NCI-H2081 (cell line): ENCODE results near the gene ABHD15.
A peak's percentile ranks its signal among the peaks of the same experiment; 100 is the strongest.

Source experiments
- DNase-seq, 2 experiments: peaks; one replicate each; lab custom pipeline; 2025; lab: John Stamatoyannopoulos, UW

ABHD15 gene

GRCh38 chr17:29582254-29582765, 15.5 kb upstream of the ABHD15 start:
- no peak for DNase-seq

DNA sequence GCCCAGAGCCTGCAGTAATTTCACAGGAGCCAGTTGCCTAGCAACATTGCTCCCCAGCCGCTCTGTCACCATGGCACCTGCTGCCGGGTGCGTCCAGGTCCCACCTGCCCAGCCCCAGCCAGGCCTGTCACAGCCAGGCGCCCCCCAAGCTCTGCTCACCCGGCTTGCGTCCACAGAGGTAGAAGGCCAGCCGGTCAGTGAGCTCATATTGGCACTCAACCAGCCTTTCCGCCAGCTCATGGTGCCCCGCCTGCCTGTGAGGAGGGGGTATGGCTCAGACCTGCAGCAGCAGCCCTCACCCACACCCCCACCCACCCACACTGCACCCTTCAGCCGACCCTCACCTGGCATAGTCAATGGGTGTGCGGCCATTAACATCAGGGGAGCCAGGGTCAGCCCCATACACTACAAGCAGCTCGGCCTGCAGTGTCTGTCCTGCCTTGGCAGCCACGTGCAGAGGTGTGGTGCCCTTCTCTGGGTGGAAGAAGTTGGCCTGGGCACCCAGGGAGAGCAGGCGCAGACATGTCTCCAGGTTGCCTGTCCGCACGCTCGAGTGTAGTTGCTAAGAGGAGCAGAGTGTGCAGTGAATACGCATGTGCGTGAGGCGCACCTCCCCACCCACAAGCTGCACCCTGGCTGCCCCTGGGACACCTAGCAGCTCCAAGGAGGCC, 14.9 kb upstream of the ABHD15 start:
- peak in 1 of 2 experiments; percentile 39 for DNase-seq

DNA sequence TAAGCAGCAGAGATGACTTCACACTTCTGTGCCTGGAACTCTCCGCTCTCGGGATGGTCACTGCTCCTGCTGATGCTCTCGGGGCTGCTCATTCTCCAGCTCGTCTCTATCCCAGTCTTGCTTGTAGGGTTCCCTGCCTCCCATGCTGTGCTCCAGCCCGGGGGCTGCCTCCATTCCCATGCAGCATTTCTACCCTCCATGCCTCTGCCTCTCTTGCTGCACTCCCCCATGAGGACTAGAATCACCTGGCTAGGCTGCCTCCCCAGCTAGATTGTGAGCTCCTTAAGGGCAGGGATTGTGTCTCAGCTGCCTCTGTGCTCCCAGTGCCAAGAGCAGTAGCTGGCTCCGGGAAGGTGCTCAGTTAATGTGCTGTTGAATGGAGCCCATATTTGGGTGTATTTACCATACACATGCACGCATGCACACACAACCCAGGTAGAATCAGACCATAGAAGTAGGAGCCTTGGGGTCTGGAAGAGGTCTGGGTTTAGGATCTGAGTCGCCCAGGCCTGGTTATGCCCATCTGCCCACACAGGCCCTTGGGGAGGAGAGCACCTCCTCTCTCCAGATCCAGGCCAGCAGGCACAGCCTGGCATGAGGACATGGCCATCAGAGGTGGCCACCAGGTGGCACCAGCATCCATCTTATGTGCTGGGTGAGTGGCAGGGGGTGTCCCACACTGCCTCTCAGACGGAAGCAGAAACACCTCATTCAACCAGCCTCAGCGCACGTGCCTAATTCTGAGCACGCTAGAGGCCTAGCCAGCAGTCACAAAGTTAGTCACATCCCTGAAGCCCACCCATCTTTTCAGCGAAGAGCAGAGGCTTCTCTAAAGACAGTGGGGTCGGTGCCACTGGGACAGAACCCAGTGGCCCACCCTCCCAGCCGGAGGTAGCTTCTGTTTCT, 13.3 kb upstream of the ABHD15 start:
- DNase-seq: peak; percentile 69 to 80

- no peak for DNase-seq
Measured at GRCh38 chr17:29578626-29579485, 12.0 kb upstream of the ABHD15 start.

- no peak for DNase-seq
Measured at GRCh38 chr17:29577385-29578211, 10.8 kb upstream of the ABHD15 start.

GRCh38 chr17:29577001-29577370, 10.1 kb upstream of the ABHD15 start:
- DNase-seq: no peak

DNA sequence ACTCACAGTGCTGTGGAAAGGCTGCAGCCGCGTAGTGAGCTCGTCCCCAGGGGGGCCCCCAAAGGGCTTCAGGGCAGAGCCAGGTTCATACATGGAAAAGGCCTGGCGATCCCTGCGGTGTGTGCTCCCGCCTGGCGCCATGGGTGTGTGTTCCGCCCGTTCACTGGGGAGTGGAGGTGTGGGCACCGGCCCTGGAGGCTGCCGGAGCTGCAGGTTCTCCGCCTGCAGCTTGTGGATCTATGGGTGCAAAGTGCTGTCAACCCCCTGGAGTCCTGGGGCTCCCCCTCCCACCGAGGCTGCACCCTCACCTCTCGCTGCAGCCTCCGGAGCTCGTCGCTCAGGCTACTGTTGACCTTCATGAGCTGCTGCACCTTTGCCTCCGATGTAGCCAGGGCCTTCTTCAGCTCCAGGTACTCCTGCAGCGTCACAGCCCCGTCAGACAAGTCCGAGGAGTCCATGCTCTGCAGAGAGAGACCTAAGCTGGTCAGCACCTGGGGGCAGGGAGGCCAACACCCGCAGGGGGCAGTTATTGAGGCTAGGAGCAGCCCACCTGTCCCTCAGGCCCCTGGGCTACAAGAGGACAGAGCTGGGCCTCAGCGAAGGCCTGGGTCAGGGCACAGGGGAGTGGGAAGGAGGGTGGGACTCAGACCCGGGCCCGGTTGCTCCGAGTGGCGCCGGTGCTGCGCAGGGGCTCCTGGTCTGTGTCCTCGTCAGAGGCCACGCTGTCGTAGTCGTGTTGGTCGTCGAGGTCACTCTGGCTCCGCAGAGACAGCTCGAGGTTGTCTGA, 9.6 kb upstream of the ABHD15 start:
- DNase-seq: no peak

DNA sequence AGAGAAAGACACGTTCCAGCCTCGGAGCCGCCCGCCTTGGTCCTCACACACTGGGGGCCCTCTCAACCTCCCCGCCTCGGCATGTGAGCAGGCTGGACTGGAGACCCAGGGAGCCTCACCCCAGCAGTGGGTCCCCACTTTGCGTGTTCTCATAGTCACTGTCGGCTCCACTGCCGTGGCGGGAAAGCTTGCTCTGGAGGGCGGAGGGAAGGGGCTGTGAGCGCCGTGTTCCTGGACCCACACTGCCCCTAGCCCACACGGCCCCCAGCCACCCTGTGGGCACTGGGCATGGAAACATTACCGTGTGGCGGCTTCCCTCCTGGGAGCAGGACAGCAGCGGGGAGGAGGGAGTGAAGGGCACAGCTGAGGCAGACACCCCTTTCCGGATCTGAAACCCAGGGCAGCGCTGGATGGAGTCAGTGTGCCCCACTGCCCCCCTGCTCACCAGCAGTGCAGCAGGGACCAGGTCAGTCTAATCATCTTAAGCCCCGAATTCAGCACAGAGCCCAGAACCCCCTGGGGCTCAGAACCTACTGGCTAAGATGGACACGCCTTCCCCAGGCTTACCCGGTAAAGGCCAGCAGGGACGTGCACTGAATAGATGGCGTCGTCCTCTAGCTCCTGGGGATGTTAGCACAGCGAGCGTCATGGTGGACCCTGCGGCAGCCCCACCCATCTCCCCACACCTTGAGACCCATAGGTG, 8.8 kb upstream of the ABHD15 start:
- DNase-seq: no peak

DNA sequence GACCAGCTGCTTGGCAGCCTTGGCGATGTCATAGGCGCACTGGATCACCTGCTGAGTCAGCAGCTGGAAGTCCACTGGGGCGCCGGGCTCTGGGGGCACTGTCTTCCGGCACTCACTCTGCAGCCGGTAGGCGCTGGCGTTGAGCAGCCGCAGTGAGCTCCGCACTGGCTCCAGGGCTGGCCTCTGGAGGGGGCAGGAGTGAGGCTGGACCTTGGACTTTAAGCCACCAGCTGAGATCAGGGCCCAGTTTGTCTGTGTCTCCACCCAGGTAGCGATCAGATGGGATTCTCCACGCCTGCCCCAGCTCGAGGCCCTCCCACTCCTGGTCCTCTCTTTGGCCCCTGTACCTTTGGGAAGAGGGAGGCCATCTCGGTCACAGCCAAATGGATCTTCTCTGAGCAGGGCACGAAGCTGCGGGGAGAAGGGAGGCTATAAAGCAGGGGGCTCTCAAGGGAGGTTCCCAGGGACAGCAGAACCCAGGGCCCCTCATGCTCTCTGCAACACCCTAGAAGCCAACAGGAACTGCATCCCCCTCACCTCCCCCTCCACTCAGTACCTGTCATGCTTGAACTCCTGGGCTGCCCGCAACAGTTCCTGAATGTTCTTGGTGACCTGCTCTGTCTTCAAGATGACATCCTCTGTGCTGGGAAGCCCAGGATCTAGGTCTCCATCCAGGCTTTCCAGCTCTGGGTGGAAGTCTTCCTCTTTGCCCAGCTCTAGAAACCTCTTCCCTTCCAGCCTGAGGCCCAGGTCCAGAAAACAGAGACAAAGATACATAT, 8.1 kb upstream of the ABHD15 start:
- DNase-seq: no peak

GRCh38 chr17:29573871-29574731, 7.3 kb upstream of the ABHD15 start:
- DNase-seq: no peak

GRCh38 chr17:29573558-29573869, 6.7 kb upstream of the ABHD15 start:
- DNase-seq: no peak

GRCh38 chr17:29572691-29573557, 6.1 kb upstream of the ABHD15 start:
- DNase-seq: no peak

- DNase-seq: no peak
Measured at GRCh38 chr17:29571883-29572681, 5.2 kb upstream of the ABHD15 start.

- DNase-seq: no peak
Measured at GRCh38 chr17:29571486-29571882, 4.6 kb upstream of the ABHD15 start.

GRCh38 chr17:29570521-29570920, 3.7 kb upstream of the ABHD15 start:
- no peak for DNase-seq

GRCh38 chr17:29569245-29569950, 2.6 kb upstream of the ABHD15 start:
- DNase-seq: no peak
